Neural progenitor cell (in vitro differentiated cells): ENCODE results near the gene SNX11.

Experiments
- CTCF ChIP-seq: fragments of 200-600 bp; sonication (generic); IDR thresholded peaks from 2 replicates; pipeline ENCODE4 v1.5.1; 2017; ENCODE audit warnings: antibody characterized with exemption, mild to moderate bottlenecking
- EZH2 ChIP-seq: fragments of 200-600 bp; sonication (generic); IDR thresholded peaks from 2 replicates; pipeline ENCODE4 v1.6.1; 2017; ENCODE audit warnings: antibody characterized with exemption, mild to moderate bottlenecking, moderate library complexity
- EZH2phosphoT487 ChIP-seq: fragments of 200-600 bp; sonication (generic); IDR thresholded peaks from 2 replicates; pipeline ENCODE4 v1.6.1; 2017; ENCODE audit warnings: antibody characterized with exemption

- TF ChIP-seq CTCF (no peak), EZH2phosphoT487 (no peak), EZH2 (no peak)
Observed at GRCh38 chr17:48102043-48102750, 5.4 kb upstream of the SNX11 start.
